B cell (primary cell): Measurements from ENCODE around the gene NPEPL1.

Source experiments
- CTCF ChIP-seq: fragments of 200-600 bp; IDR thresholded peaks from one replicate; pipeline ENCODE4 v1.8.0; 2022; ENCODE audit warnings: antibody characterized with exemption, mild to moderate bottlenecking
- EZH2 ChIP-seq: IDR thresholded peaks from 2 replicates; pipeline ENCODE4 v1.6.1; 2012; ENCODE audit warnings: borderline replicate concordance, low read depth, mild to moderate bottlenecking, moderate library complexity, low read length; ENCODE audit not compliant: insufficient read depth, poor library complexity, severe bottlenecking

DNA sequence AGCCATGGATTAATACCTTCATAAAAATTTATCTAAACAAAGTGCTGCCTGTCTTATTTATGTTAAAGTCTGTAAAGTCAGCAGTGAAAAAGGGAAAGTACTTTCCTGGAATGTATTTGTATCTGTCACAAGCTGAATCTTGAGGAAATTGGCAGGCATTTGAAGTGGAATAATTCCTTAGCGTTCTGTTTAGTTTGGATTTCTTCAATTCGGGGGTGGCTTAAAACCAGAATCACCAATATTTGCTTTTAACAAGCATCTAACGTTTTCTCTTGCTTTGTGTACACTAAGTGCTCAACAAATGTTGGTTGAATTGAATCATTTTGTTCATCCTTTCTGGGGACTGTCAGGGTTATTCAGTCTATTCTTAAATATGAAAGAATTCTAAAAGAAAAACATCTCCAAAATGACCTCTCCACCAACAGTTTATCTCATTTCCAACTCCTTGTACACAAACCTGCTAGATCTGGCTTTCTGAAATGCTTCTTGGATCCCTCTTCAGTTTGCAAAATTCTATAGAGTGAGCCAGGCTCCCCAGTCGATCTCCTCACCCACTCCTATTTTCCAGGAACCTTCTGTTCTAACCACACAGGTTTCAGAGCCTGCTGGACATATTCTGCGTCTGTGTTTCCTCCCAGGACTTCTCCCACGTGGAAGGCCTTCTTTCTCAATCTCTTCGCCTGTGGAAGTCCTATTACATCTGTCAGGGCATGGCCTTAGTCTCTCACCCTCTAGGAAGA is 2.0 kb upstream of the NPEPL1 start:
- no peak for TF ChIP-seq CTCF
- TF ChIP-seq EZH2: no peak
